CD4-positive, alpha-beta T cell treated with Interleukin-1 beta for 1 hour (primary cell): ENCODE data around the gene TPCN2.

Source experiments
- DNase-seq, 2 donors: peaks; one replicate each; pipeline ENCODE4 v3.0.0-alpha.2; 2020 to 2022

TPCN2 gene

GRCh38 chr11:69097263-69097662, 48.5 kb downstream of the TPCN2 start:
- DNase-seq, result no peak

GRCh38 chr11:69099180-69099579, 50.4 kb downstream of the TPCN2 start:
- DNase-seq, result no peak

GRCh38 chr11:69100454-69101114, 51.9 kb downstream of the TPCN2 start:
- no peak for DNase-seq

GRCh38 chr11:69101115-69101791, 52.5 kb downstream of the TPCN2 start:
- peak; percentile 74 to 76 for DNase-seq

GRCh38 chr11:69101792-69102695, 53.3 kb downstream of the TPCN2 start:
- DNase-seq, result no peak

- no peak for DNase-seq
Observed at GRCh38 chr11:69102732-69103615, 54.2 kb downstream of the TPCN2 start.

- no peak for DNase-seq
Observed at GRCh38 chr11:69104212-69104855, 55.6 kb downstream of the TPCN2 start.

GRCh38 chr11:69104856-69105395, 56.2 kb downstream of the TPCN2 start:
- DNase-seq, result no peak

- DNase-seq, result no peak
Observed at GRCh38 chr11:69105461-69106030, 56.8 kb downstream of the TPCN2 start.

- no peak for DNase-seq
Observed at GRCh38 chr11:69106031-69106811, 57.5 kb downstream of the TPCN2 start.

- DNase-seq, result no peak
Observed at GRCh38 chr11:69107413-69107812, 58.7 kb downstream of the TPCN2 start.

- DNase-seq, result no peak
Observed at GRCh38 chr11:69108030-69108429, 59.3 kb downstream of the TPCN2 start.

- no peak for DNase-seq
Observed at GRCh38 chr11:69108559-69108958, 59.8 kb downstream of the TPCN2 start.

GRCh38 chr11:69109101-69109500, 60.4 kb downstream of the TPCN2 start:
- DNase-seq, result no peak

GRCh38 chr11:69110451-69110850, 61.7 kb downstream of the TPCN2 start:
- DNase-seq, result no peak

- no peak for DNase-seq
Observed at GRCh38 chr11:69111624-69112542, 63.2 kb downstream of the TPCN2 start.

GRCh38 chr11:69113226-69113625, 64.5 kb downstream of the TPCN2 start:
- DNase-seq, result no peak

GRCh38 chr11:69113646-69114340, 65.1 kb downstream of the TPCN2 start:
- DNase-seq, result no peak

- DNase-seq, result no peak
Observed at GRCh38 chr11:69114362-69114761, 65.6 kb downstream of the TPCN2 start.
